Muscle layer of duodenum (tissue), 2 donors: Measurements from ENCODE around the gene CHRNB2.

Experiments
- H3K27ac ChIP-seq: one replicate; pipeline ENCODE4 v1.7.0; 2013; ENCODE audit warnings: mild to moderate bottlenecking, low read length
- H3K27me3 ChIP-seq: one replicate; pipeline ENCODE4 v1.7.0; 2013; ENCODE audit warnings: low read depth, mild to moderate bottlenecking, control low read depth, low read length
- H3K36me3 ChIP-seq, 2 donors: one replicate each; pipeline ENCODE4 v1.7.0; 2013; ENCODE audit warnings: low read length in 2 of 2, control low read depth in 1 of 2, mild to moderate bottlenecking in 1 of 2; ENCODE audit not compliant: insufficient read depth in 2 of 2, control insufficient read depth in 1 of 2
- H3K4me1 ChIP-seq, 2 donors: one replicate each; pipeline ENCODE4 v1.7.0; 2013; ENCODE audit warnings: low read length in 2 of 2, mild to moderate bottlenecking in 2 of 2, control low read depth in 1 of 2, moderate library complexity in 1 of 2; ENCODE audit not compliant: insufficient read depth in 2 of 2, control insufficient read depth in 1 of 2
- H3K4me3 ChIP-seq, 2 donors: one replicate each; pipeline ENCODE4 v1.7.0; 2013; ENCODE audit warnings: low read length in 2 of 2, low read depth in 1 of 2, mild to moderate bottlenecking in 1 of 2
- H3K9me3 ChIP-seq, 2 donors: one replicate each; pipeline ENCODE4 v1.7.0; 2013; ENCODE audit warnings: low read length in 2 of 2, control low read depth in 1 of 2, mild to moderate bottlenecking in 1 of 2; ENCODE audit not compliant: control insufficient read depth in 1 of 2
- donor health status: healthy.

Gene CHRNB2

DNA sequence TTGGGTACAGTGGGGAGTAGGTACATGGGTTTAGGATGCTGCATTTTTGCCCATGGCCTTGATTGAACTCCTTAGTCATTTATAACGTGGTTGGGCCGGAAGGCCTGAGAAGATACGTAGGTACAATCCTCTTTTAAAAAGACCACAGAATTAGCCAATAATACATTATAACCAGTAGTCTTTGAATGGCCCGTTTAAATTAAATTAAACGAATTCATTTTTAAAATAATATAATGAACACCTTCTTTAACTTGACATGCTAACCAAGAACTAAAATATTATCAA is 60.5 kb downstream of the CHRNB2 start:
- Histone ChIP-seq H3K4me3 (peak overlapping the region; percentile 93 to 95), H3K36me3 (peaks cover 0 to 20% of the 10 kb centered on the region in 2 donors), H3K27me3 (no peaks in the 10 kb centered on the region), H3K4me1 (peaks cover 9 to 17% of the 10 kb centered on the region in 2 donors), H3K27ac (peak overlapping the region; percentile 98), H3K9me3 (no peaks in the 10 kb centered on the region)

DNA sequence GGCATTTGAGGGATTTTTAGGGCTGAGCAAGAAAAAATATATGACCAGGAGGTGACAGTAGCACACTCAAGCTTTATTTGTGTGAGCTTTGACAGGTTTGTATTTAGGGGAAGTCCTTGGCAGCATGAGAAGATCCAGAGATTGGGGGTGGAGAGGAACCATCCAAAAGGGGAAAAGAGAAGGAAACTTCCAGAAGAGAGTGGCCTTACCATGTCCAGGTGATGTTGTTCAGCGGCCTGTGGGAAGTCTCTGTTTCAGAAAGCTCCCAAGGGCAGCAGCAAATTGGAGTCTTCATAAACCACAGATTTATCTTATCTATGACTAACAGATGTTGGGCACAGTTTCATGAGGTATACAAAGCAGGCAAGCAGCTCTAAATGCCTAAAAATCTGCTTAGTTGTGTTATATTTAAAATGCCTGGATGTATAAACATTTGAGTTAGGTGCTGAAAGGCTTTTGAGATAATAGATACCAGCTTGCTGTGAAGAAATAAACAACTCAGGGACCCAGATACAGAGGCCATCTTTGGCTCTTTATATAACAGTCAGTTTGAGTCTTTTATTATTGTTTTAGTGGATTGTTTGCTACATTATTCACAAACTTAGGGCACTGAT is 61.6 kb downstream of the CHRNB2 start:
- Histone ChIP-seq H3K36me3 (peaks cover 0 to 15% of the 10 kb centered on the region in 2 donors), H3K27me3 (no peaks in the 10 kb centered on the region), H3K4me3 (no peak overlapping the region), H3K27ac (no peak overlapping the region), H3K9me3 (no peaks in the 10 kb centered on the region), H3K4me1 (peaks cover 9 to 17% of the 10 kb centered on the region in 2 donors)
